ENCODE data around the gene TMEM114.
"Not testable (repeated sequence)": the region's sequence is repeated elsewhere in the genome, so short reads cannot be mapped to it uniquely, and the experiment has no call there.

TMEM114 gene

DNA sequence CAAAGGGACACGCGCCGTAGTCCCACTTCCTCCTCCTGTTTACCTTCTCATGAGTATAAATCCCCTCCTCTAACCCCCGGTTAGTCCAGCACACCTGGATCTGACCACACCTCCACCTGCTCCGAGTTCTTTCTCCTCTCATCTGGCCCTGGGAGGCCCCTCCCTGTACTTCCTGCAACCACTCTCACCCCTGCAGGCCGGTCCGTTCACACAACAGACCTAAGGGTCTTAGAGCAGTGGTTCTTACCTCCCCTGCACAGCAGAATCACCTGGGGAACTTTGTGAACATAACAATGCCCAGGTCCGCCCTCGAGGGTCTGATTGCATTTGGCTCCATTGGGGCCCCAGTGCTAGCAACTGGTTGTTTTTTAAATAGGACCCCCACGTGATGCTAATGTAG, 24.8 kb downstream of the TMEM114 start:
- TF ChIP-seq, protein P1, sequence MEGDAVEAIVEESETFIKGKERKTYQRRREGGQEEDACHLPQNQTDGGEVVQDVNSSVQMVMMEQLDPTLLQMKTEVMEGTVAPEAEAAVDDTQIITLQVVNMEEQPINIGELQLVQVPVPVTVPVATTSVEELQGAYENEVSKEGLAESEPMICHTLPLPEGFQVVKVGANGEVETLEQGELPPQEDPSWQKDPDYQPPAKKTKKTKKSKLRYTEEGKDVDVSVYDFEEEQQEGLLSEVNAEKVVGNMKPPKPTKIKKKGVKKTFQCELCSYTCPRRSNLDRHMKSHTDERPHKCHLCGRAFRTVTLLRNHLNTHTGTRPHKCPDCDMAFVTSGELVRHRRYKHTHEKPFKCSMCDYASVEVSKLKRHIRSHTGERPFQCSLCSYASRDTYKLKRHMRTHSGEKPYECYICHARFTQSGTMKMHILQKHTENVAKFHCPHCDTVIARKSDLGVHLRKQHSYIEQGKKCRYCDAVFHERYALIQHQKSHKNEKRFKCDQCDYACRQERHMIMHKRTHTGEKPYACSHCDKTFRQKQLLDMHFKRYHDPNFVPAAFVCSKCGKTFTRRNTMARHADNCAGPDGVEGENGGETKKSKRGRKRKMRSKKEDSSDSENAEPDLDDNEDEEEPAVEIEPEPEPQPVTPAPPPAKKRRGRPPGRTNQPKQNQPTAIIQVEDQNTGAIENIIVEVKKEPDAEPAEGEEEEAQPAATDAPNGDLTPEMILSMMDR (IDR thresholded peaks at IDR 0.05; ENCODE audit: extremely low read depth, insufficient read depth, missing control alignments) = no peak
- DNase-seq (ENCODE audit: low spot score) = no peak
- in situ Hi-C loops (cut with MboI; ENCODE audit: low pct_unique_long_range_greater_than_20kb, low sequenced_read_pairs, unreplicated experiment) = loop anchor here (25.0 kb wide), 2 partner anchors 222 to 572 kb away; partner anchors contain the start of genes PMM2 and TMEM186

DNA sequence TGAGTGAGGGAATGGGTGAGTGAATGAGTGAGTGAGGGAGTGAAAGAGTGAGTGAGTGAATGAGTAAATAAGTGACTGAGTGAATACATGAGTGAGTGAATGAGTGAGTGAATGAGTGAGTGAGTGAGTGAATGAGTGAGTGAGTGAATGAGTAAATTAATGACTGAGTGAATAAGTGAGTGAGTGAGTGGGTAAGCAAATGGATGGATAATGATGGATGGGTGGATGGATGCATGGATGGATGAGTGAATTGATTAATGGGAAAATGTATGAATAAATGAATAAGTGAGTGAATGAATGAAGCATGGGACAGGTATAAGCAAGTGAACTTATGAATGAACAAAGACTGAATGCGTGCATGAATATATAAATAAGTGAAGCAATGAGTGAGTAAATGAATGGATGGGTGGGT, 25.4 kb downstream of the TMEM114 start:
- TF ChIP-seq, protein P1 (IDR thresholded peaks at IDR 0.05; ENCODE audit: extremely low read depth, insufficient read depth, missing control alignments) = no peak

DNA sequence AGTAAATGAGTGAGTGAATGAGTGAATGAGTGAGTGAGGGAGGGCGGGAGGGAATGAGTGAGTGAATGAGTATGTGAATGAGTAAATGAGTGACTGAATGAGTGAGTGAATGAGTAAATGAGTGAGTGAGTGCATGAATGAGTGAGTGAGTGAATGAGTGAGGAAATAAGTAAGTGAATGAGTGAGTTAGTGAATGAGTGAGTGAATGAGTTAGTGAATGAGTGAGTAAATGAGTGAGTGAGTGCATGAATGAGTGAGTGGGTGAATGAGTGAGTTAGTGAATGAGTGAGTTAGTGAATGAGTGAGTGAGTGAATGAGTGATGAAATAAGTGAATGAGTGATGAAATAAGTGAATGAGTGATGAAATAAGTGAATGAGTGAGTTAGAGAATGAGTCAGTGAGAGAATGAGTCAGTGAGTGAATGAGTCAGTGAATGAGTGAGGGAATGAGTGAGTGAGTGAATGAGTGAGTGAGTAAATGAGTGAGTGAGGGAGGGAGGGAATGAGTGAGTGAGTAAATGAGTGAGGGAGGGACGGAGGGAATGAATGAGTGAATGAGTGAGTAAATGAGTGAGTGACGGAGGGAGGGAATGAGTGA, 26.3 kb downstream of the TMEM114 start:
- DNase-seq (ENCODE audit: low spot score) = not testable (repeated sequence)
- in situ Hi-C loops (cut with MboI; ENCODE audit: low pct_unique_long_range_greater_than_20kb, low sequenced_read_pairs, unreplicated experiment) = loop anchor here (25.0 kb wide), 2 partner anchors 223 to 573 kb away; partner anchors contain the start of genes PMM2 and TMEM186

More for the DNA sequence above, 25.4 kb downstream of the TMEM114 start:
- no peak for DNase-seq (ENCODE audit: low spot score)
- in situ Hi-C loops (cut with MboI; ENCODE audit: low pct_unique_long_range_greater_than_20kb, low sequenced_read_pairs, unreplicated experiment) = loop anchor here (25.0 kb wide), 2 partner anchors 222 to 572 kb away; partner anchors contain the start of genes PMM2 and TMEM186

DNA sequence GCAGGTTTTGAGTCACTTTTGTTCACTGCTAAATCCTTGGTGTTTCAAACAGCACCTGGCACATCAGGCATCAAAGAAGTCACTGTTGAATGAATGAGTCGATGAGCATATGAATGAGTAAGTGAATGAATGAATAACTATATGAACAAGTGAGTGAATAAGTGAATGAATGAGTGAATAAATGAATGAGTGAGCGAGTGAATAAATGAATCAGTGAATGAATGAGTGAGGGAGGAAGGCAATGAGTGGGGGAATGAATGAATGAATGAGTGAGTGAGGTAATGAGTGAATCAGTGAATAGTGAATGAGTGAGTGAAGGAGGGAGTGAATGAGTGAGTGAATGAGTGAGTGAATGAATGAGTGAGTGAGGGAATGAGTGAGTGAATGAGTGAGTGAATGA, 28.8 kb downstream of the TMEM114 start:
- in situ Hi-C loops (cut with MboI; ENCODE audit: low pct_unique_long_range_greater_than_20kb, low sequenced_read_pairs, unreplicated experiment) = loop anchor here (25.0 kb wide), 2 partner anchors 226 to 576 kb away; partner anchors contain the start of genes PMM2 and TMEM186

DNA sequence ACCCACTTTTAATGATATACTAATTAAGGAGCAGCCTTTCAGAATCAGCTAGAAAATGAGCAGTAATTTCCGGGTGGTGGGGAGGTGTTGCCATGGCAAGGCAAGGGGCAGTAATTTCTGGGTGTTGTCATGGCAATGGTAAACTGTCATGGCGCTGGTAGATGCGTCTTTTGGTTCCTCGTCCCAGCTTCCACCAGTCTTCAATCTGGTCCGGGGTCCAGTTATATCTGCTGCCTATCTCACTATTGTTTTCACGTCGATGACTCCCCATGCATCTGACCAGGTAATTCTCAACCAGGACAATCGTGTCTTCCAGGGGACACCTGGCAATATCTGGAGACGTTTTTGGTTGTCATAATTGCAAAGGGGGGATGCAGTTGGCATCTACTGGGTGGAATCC, 34.9 kb downstream of the TMEM114 start:
- no peak for DNase-seq (ENCODE audit: low spot score)
- TF ChIP-seq, protein P1 (IDR thresholded peaks at IDR 0.05; ENCODE audit: extremely low read depth, insufficient read depth, missing control alignments) = no peak
- in situ Hi-C loops (cut with MboI; ENCODE audit: low pct_unique_long_range_greater_than_20kb, low sequenced_read_pairs, unreplicated experiment) = loop anchor here (25.0 kb wide), 2 partner anchors 232 to 582 kb away; partner anchors contain the start of genes PMM2 and TMEM186

More for the DNA sequence above, 28.8 kb downstream of the TMEM114 start:
- no peak for DNase-seq (ENCODE audit: low spot score)
- TF ChIP-seq, protein P1 (IDR thresholded peaks at IDR 0.05; ENCODE audit: extremely low read depth, insufficient read depth, missing control alignments) = no peak

DNA sequence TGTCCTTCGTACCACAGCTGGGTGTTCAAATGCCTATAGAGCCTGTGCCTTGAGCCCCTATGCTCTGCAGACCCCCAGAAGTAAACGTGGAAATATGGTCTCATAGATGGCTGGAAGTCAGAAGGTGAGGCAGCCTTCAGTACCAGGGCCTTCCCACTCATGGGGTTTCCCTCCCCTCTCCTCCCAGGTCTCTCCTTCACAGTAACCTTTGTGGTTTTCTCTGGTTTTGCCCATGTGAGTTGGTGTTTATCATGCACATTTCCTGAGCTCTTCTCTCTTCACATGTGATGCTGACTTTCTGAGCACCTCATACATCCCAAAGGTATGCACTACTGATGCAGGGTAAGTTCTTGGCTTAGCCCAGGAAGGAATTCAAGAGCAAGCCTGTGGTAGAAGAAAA, 35.4 kb downstream of the TMEM114 start:
- DNase-seq (ENCODE audit: low spot score) = no peak
- TF ChIP-seq, protein P1 (IDR thresholded peaks at IDR 0.05; ENCODE audit: extremely low read depth, insufficient read depth, missing control alignments) = no peak
- in situ Hi-C loops (cut with MboI; ENCODE audit: low pct_unique_long_range_greater_than_20kb, low sequenced_read_pairs, unreplicated experiment) = loop anchor here (25.0 kb wide), 2 partner anchors 232 to 582 kb away; partner anchors contain the start of genes PMM2 and TMEM186

DNA sequence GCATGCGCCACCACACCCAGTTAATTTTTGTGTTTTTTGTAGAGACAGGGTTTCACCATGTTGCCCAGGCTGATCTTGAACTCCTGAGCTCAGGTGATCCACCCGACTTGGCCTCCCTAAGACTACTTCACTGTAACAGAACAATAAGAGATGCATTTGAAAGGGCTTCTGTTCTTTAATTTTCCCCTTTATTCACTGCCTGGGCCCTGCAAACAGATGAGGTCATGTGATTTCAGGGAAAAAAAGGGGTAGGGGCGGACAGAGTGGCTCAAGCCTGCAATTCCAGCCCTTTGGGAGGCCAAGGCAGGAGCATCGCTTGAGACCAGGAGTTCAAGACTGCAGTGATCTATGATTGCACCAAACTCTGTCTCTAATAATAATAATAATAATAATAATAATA, 36.3 kb downstream of the TMEM114 start:
- in situ Hi-C loops (cut with MboI; ENCODE audit: low pct_unique_long_range_greater_than_20kb, low sequenced_read_pairs, unreplicated experiment) = loop anchor here (25.0 kb wide), 2 partner anchors 233 to 583 kb away; partner anchors contain the start of genes PMM2 and TMEM186

More for the DNA sequence above, 36.3 kb downstream of the TMEM114 start:
- no peak for DNase-seq (ENCODE audit: low spot score)
- TF ChIP-seq, protein P1 (IDR thresholded peaks at IDR 0.05; ENCODE audit: extremely low read depth, insufficient read depth, missing control alignments) = no peak

Measured in GM13977 (cell line).